H9 (cell line): ENCODE data around the gene NEDD4L. TPM values are rescaled to one million over a fixed set of nuclear protein-coding genes. Genes with fewer than 3 reads are reported as not detected.

Source experiments
- DNase-seq: peaks from one replicate; pipeline ENCODE4 v3.0.0-alpha.2; 2017
- H2AFZ ChIP-seq: one replicate; pipeline ENCODE4 v1.6.1; 2013; ENCODE audit warnings: mild to moderate bottlenecking, low read length, control low read depth, moderate library complexity
- H2AK5ac ChIP-seq: 2 replicates; pipeline ENCODE4 v1.6.1; 2013; ENCODE audit warnings: low read length, control low read depth, mixed read lengths; ENCODE audit not compliant: insufficient read length
- H2BK120ac ChIP-seq: one replicate; pipeline ENCODE4 v1.6.1; 2013; ENCODE audit warnings: low read depth, mild to moderate bottlenecking, low read length, control low read depth, inconsistent platforms; ENCODE audit not compliant: poor library complexity, severe bottlenecking
- H2BK12ac ChIP-seq: 2 replicates; pipeline ENCODE4 v1.6.1; 2013; ENCODE audit warnings: low read length, control low read depth, mixed read lengths, low read depth; ENCODE audit not compliant: insufficient read length
- H2BK15ac ChIP-seq: 2 replicates; pipeline ENCODE4 v1.6.1; 2013; ENCODE audit warnings: low read depth, low read length, control low read depth
- H2BK20ac ChIP-seq: one replicate; pipeline ENCODE4 v1.6.1; 2013; ENCODE audit warnings: low read depth, mild to moderate bottlenecking, low read length, control low read depth, inconsistent platforms; ENCODE audit not compliant: poor library complexity, severe bottlenecking
- H2BK5ac ChIP-seq: 2 replicates; pipeline ENCODE4 v1.6.1; 2013; ENCODE audit warnings: low read length, control low read depth, mixed read lengths; ENCODE audit not compliant: insufficient read length
- H3K14ac ChIP-seq: 2 replicates; pipeline ENCODE4 v1.6.1; 2013; ENCODE audit warnings: low read length, control low read depth; ENCODE audit not compliant: insufficient read depth
- H3K18ac ChIP-seq: 2 replicates; pipeline ENCODE4 v1.6.1; 2013; ENCODE audit warnings: low read depth, mild to moderate bottlenecking, mixed read lengths, low read length, control low read depth; ENCODE audit not compliant: insufficient read length
- H3K23ac ChIP-seq: 2 replicates; pipeline ENCODE4 v1.6.1; 2013; ENCODE audit warnings: low read length, control low read depth, mixed read lengths, low read depth; ENCODE audit not compliant: insufficient read length
- H3K23me2 ChIP-seq: 2 replicates; pipeline ENCODE4 v1.6.1; 2013; ENCODE audit warnings: low read depth, mild to moderate bottlenecking, mixed read lengths, low read length, control low read depth; ENCODE audit not compliant: insufficient read length, poor library complexity, severe bottlenecking
- H3K27ac ChIP-seq: 2 replicates; pipeline ENCODE4 v1.5.1; 2013; ENCODE audit warnings: low read length, control low read depth, mixed read lengths, low read depth; ENCODE audit not compliant: insufficient read length
- H3K27me3 ChIP-seq: 2 replicates; pipeline ENCODE4 v1.6.1; 2013; ENCODE audit warnings: low read length, control low read depth, inconsistent platforms; ENCODE audit not compliant: insufficient read depth
- H3K4ac ChIP-seq: 2 replicates; pipeline ENCODE4 v1.6.1; 2013; ENCODE audit warnings: low read depth, mild to moderate bottlenecking, control low read depth, inconsistent platforms, low read length, moderate library complexity
- H3K4me1 ChIP-seq: 2 replicates; pipeline ENCODE4 v1.6.1; 2013; ENCODE audit warnings: low read length, control low read depth, inconsistent platforms; ENCODE audit not compliant: insufficient read depth
- H3K4me2 ChIP-seq: 2 replicates; pipeline ENCODE4 v1.6.1; 2013; ENCODE audit warnings: low read length, control low read depth, mixed read lengths; ENCODE audit not compliant: insufficient read length, insufficient read depth
- H3K56ac ChIP-seq: 2 replicates; pipeline ENCODE4 v1.6.1; 2013; ENCODE audit warnings: low read depth, mild to moderate bottlenecking, mixed read lengths, low read length, control low read depth; ENCODE audit not compliant: insufficient read length
- H3K79me1 ChIP-seq: 2 replicates; pipeline ENCODE4 v1.6.1; 2013; ENCODE audit warnings: low read depth, mild to moderate bottlenecking, moderate library complexity, low read length, control low read depth, inconsistent platforms; ENCODE audit not compliant: insufficient read depth, poor library complexity, severe bottlenecking
- H3K79me2 ChIP-seq: 2 replicates; pipeline ENCODE4 v1.6.1; 2013; ENCODE audit warnings: low read length, control low read depth, inconsistent platforms; ENCODE audit not compliant: insufficient read depth
- H3K9ac ChIP-seq: 2 replicates; pipeline ENCODE4 v1.6.1; 2013; ENCODE audit warnings: low read length, control low read depth, mixed read lengths; ENCODE audit not compliant: insufficient read length; ENCODE audit errors: extremely low read depth
- H3K9me3 ChIP-seq: one replicate; pipeline ENCODE4 v1.6.1; 2013; ENCODE audit warnings: low read depth, low read length, inconsistent platforms; ENCODE audit not compliant: control insufficient read depth
- H3T11ph ChIP-seq: one replicate; pipeline ENCODE4 v1.6.1; 2013; ENCODE audit warnings: mild to moderate bottlenecking, low read length, control low read depth, inconsistent platforms
- H4K20me1 ChIP-seq: one replicate; pipeline ENCODE4 v1.6.1; 2013; ENCODE audit not compliant: control insufficient read depth, insufficient read length, insufficient read depth
- H4K5ac ChIP-seq: 2 replicates; pipeline ENCODE4 v1.6.1; 2013; ENCODE audit warnings: low read depth, mild to moderate bottlenecking, mixed read lengths, low read length, control low read depth; ENCODE audit not compliant: insufficient read length
- H4K8ac ChIP-seq: replicated peaks from 2 replicates; pipeline ENCODE4 v1.6.1; 2013; ENCODE audit warnings: low read length, control low read depth, mixed read lengths, low read depth; ENCODE audit not compliant: insufficient read length
- H4K91ac ChIP-seq: 2 replicates; pipeline ENCODE4 v1.6.1; 2013; ENCODE audit warnings: low read depth, mild to moderate bottlenecking, moderate library complexity, mixed read lengths, low read length, control low read depth; ENCODE audit not compliant: insufficient read length
- H3K27ac Mint-ChIP-seq, 3 experiments: 2 replicates in 2 of 3; 3 replicates in 1 of 3; pipeline ENCODE4 v1.8.0; 2020 to 2021; ENCODE audit warnings: mixed read lengths in 3 of 3, mild to moderate bottlenecking in 1 of 3, moderate library complexity in 1 of 3
- H3K27me3 Mint-ChIP-seq: 2 replicates; pipeline ENCODE4 v1.8.0; 2021; ENCODE audit warnings: low read depth, mild to moderate bottlenecking, moderate library complexity, mixed read lengths
- H3K36me3 Mint-ChIP-seq, 3 experiments: 2 replicates in 2 of 3; 3 replicates in 1 of 3; pipeline ENCODE4 v1.8.0; 2020 to 2021; ENCODE audit warnings: low read depth in 3 of 3, mixed read lengths in 3 of 3; ENCODE audit not compliant: insufficient read depth in 1 of 3
- H3K4me1 Mint-ChIP-seq, 2 experiments: 2 replicates each; pipeline ENCODE4 v1.8.0; 2020; ENCODE audit warnings: mixed read lengths in 2 of 2
- H3K4me3 Mint-ChIP-seq, 2 experiments: 2 replicates in 1 of 2; 3 replicates in 1 of 2; pipeline ENCODE4 v1.8.0; 2020 to 2021; ENCODE audit warnings: mild to moderate bottlenecking in 2 of 2, mixed read lengths in 2 of 2, moderate library complexity in 1 of 2
- H3K9me3 Mint-ChIP-seq, 2 experiments: 2 replicates in 1 of 2; 3 replicates in 1 of 2; pipeline ENCODE4 v1.8.0; 2020; ENCODE audit warnings: mild to moderate bottlenecking in 2 of 2, mixed read lengths in 2 of 2, moderate library complexity in 1 of 2
- WGBS: extraction: QIAGEN DNeasy Blood & Tissue Kit; methylation state at CpG from one replicate; pipeline ENCODE4 v1.1.7; 2013; ENCODE audit warnings: missing lambda C conversion rate, low lambda C conversion rate, mixed read lengths; ENCODE audit not compliant: insufficient read length; ENCODE audit errors: extremely low coverage; 5-methylcytosine and 5-hydroxymethylcytosine counted together
- total RNA-seq: library from RNA; stranded (reverse); gene quantifications from 2 replicates; pipeline ENCODE4 v1.2.1, GENCODE V29; 2021
- TF ChIP-seq, protein P1 (sequence below): fragments of 200-600 bp; sonication (generic); conservative IDR thresholded peaks from 3 replicates; pipeline ENCODE4 v1.8.0; 2021; ENCODE audit warnings: antibody characterized with exemption, mild to moderate bottlenecking

Gene NEDD4L
- total RNA-seq, 1 experiment from 2014 or later = 76.3 TPM

GRCh38 chr18:58205443-58206160, 161.6 kb downstream of the NEDD4L start:
- Histone ChIP-seq H3K4me1 (peaks cover 9% of the 10 kb centered on the region; the same call in 1 of the 2 replicates), H3T11ph (no peak overlapping the region), H3K14ac (no peak overlapping the region), H3K23me2 (no peaks in the 10 kb centered on the region), H3K23ac (no peak overlapping the region), H3K27me3 (no peaks in the 10 kb centered on the region), H3K4ac (no peak overlapping the region), H3K9ac (no peak overlapping the region), H3K56ac (no peak overlapping the region), H3K18ac (no peak overlapping the region), H2AFZ (no peak overlapping the region), H2AK5ac (no peak overlapping the region), H2BK15ac (no peak overlapping the region), H4K8ac (no peak overlapping the region), H2BK5ac (no peak overlapping the region), H2BK120ac (no peak overlapping the region), H3K79me1 (peaks cover 4% of the 10 kb centered on the region), H4K20me1 (no peaks in the 10 kb centered on the region), H3K79me2 (peaks cover 12% of the 10 kb centered on the region), H2BK20ac (no peak overlapping the region), H3K4me2 (no peak overlapping the region), H3K9me3 (no peaks in the 10 kb centered on the region), H3K27ac (no peak overlapping the region), H4K91ac (no peak overlapping the region), H4K5ac (no peak overlapping the region), H2BK12ac (no peak overlapping the region)
- H3K9me3 Mint-ChIP-seq = no peaks in the 10 kb centered on the region
- H3K4me3 Mint-ChIP-seq = no peak overlapping the region
- H3K27me3 Mint-ChIP-seq = no peaks in the 10 kb centered on the region
- 100% methylated on average over 1 of the region's 6 CpGs for whole genome bisulfite sequencing
- no peak for DNase-seq
- peaks cover 48 to 49% of the 10 kb centered on the region in 2 experiments for H3K4me1 Mint-ChIP-seq
- H3K27ac Mint-ChIP-seq = 0 out of 7 replicates have a peak overlapping the region, but pooled peaks of 1 of the 3 experiments have one; percentile 22
- TF ChIP-seq, protein P1, sequence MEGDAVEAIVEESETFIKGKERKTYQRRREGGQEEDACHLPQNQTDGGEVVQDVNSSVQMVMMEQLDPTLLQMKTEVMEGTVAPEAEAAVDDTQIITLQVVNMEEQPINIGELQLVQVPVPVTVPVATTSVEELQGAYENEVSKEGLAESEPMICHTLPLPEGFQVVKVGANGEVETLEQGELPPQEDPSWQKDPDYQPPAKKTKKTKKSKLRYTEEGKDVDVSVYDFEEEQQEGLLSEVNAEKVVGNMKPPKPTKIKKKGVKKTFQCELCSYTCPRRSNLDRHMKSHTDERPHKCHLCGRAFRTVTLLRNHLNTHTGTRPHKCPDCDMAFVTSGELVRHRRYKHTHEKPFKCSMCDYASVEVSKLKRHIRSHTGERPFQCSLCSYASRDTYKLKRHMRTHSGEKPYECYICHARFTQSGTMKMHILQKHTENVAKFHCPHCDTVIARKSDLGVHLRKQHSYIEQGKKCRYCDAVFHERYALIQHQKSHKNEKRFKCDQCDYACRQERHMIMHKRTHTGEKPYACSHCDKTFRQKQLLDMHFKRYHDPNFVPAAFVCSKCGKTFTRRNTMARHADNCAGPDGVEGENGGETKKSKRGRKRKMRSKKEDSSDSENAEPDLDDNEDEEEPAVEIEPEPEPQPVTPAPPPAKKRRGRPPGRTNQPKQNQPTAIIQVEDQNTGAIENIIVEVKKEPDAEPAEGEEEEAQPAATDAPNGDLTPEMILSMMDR = no peak
- H3K36me3 Mint-ChIP-seq = no peaks in the 10 kb centered on the region; a peak in 1 of 7 replicates
